Umbilical cord (tissue), 2 donors: ENCODE data around the gene MAGEH1. TPM values are rescaled to one million over a fixed set of nuclear protein-coding genes. Genes with fewer than 3 reads are reported as not detected.
"Not testable (repeated sequence)": the region's sequence is repeated elsewhere in the genome, so short reads cannot be mapped to it uniquely, and the experiment has no call there.

ENCODE experiments used
- DNase-seq: peaks from one replicate; pipeline ENCODE4 v3.0.0-alpha.2; 2015; ENCODE audit warnings: low spot score
- total RNA-seq: library from RNA; depleted of rRNA; stranded (reverse); fragments of >200 nt; gene quantifications from one replicate; pipeline ENCODE4 v1.2.3, GENCODE V29; 2014; ENCODE audit warnings: low replicate concordance; ENCODE audit not compliant: insufficient read depth

The MAGEH1 gene, protein sequence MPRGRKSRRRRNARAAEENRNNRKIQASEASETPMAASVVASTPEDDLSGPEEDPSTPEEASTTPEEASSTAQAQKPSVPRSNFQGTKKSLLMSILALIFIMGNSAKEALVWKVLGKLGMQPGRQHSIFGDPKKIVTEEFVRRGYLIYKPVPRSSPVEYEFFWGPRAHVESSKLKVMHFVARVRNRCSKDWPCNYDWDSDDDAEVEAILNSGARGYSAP
- 65.2 TPM for total RNA-seq

DNA sequence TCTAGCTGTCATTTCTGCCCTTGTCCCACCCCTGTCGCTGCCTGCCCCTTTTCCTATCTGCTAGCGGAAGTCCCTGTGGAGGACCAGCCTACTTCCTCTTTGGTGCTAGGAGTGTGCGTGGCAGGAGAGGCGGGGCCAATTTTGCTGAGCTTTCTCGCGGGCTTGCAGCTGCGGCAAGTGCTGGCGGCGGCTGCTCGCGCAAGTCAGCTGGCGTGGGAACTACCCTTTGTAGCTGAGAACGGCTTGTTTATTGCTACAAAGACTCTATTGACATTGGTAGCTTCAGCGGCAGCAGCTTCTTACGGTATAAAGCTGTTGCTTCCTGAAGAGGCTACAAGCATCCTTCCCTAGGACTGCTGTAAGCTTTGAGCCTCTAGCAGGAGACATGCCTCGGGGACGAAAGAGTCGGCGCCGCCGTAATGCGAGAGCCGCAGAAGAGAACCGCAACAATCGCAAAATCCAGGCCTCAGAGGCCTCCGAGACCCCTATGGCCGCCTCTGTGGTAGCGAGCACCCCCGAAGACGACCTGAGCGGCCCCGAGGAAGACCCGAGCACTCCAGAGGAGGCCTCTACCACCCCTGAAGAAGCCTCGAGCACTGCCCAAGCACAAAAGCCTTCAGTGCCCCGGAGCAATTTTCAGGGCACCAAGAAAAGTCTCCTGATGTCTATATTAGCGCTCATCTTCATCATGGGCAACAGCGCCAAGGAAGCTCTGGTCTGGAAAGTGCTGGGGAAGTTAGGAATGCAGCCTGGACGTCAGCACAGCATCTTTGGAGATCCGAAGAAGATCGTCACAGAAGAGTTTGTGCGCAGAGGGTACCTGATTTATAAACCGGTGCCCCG is at the start of gene MAGEH1:
Gene MAGEH1 (plus strand): TSS at position 138 of the 843 bp plus-strand sequence. CDS start 248 bp downstream, at position 386.
- DNase-seq, result peak; percentile 94

DNA sequence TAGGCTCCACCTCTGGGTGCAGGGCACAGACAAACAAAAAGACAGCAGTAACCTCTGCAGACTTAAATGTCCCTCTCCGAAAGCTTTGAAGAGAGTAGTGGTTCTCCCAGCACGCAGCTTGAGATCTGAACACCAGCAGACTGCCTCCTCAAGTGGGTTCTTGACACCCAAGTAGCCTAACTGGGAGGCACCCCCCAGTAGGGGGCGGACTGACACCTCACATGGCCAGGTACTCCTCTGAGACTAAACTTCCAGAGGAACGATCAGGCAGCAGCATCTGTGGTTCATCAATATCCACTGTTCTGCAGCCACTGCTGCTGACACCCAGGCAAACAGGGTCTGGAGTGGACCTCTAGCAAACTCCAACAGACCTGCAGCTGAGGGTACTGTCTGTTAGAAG is 24.8 kb upstream of the MAGEH1 start:
- not testable (repeated sequence) for DNase-seq

DNA sequence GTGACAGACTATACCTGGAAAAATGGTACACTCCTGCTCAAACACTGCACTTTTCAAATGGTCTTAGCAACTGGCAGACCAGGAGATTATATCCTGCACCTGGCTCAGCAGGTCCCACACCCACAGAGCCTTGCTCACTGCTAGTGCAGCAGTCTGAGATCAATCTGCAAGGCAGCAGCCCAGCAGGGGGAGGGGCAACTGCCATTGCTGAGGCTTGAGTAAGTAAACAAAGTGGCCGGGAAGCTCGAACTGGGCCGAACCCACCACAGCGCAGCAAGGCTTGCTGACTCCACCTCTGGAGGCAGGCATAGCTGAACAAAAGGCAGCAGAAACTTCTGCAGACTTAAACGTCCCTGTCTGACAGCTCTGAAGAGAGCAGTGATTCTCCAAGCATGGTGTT is 8.5 kb upstream of the MAGEH1 start:
- DNase-seq, result not testable (repeated sequence)

DNA sequence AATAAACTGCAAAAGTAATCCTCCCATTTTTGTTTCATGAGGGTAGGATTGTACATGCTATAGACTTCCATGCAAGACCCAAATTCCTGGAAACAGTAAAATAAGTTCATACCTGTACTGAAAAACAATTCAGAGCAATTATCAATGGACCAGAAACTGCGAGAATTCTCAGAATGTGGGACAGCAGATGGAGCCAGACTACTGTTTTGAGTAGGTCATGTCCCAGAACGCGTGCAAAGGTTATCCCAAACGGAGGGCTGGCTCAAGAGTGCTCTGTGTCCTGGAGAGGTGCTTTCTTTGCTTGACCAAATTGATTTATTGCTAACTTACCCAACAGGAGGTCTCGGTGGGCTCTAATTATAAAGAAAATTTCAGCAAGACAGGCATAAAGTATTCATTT is 1.7 kb upstream of the MAGEH1 start:
- DNase-seq, result peak; percentile 8

DNA sequence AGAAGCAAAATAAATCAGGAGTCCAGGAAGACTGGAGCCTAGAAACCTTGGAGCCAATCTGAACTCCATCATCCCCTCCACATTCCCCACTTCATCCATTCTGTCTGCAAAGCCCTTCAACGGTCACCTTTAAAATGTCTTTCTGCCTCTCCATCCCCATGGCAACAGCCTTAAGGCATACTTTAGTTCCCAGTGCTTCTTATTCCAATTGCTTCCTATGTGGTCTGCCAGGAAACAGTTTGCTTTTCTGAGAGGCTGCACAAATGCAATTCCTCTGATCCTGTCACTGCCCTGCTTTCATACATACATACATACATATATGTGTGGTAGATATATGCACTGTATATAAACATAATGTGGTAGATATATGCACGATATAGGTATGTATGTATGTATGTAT is 786 bp upstream of the MAGEH1 start:
- DNase-seq, result peak; percentile 28

DNA sequence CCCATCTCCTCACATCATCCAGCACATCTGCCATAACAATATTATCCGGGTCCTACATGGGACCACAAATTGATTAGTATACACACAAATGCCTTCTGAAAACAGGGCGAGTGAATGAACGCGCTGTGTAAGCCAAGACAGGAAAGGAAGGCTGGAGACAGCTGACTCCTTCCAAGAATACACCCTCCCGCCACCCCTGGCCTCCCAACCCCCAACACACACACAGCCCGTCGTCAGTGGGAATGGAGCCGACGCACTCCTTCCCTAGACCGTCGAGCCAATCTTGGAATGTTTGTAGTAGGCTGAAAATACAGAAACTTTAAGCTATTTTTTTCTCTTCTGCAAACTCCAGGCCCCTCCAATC is 319 bp upstream of the MAGEH1 start:
- no peak for DNase-seq

DNA sequence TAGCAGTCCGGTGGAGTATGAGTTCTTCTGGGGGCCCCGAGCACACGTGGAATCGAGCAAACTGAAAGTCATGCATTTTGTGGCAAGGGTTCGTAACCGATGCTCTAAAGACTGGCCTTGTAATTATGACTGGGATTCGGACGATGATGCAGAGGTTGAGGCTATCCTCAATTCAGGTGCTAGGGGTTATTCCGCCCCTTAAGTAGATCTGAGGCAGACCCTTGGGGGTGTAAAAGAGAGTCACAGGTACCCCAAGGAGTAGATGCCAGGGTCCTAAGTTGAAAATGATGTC is 852 bp downstream of the MAGEH1 start:
- no peak for DNase-seq

DNA sequence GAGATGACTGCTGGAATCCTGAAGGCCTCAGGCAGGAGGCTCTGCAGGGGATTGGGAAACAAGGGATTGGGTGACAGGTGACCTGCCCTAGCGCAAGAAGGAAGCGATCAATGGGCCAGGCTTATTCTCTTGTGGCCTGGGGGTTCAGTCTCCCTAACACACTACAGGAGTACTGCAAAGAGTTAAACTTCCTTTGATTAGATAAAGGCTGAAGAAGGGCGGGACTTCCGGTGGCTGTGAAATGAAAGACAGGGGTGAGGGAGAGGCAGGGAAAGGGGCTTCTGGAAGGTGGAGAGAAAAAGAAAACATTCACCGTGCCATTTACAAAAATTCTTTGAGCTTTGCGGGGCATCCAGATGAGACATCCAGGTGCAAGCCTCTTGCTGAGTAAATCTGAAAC is 3.8 kb downstream of the MAGEH1 start:
- DNase-seq, result not testable (repeated sequence)

DNA sequence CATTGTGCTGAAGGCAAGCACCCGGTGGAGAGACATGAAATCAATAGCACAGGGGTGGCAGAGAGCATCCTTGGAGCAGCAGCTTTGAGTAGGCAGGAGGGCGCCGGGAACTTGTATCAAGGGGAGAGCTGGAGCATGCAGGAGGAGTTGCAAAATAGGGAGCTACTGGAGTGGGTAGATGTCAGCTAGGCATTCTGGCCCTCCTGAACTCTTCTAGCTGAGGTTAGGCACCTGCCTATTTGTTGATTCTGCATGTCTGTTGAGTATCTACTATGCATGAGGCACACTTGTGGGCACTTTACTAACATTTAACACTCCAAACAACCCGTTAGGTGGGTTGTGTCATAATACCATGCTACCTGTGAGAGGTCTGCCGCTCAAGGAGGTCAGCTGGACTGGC is 7.5 kb downstream of the MAGEH1 start:
- not testable (repeated sequence) for DNase-seq

DNA sequence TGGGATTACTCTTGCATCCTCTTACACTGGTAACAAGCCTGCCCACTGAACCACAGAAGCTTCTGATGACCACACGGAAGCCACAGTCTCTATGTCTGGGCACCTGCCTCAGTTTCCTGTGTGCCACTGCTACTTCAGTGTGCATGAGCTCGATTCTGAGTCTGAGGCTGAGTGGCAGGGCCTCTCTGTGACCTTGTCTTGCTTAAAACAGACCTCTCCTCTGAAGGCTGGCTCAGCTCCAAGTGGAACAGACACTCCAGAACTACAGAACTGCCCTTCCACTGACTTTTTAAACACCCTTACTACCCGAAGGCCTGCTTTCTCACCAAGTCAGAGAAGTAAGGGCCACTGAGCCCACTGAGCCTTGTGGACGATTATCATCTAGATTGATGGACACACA is 8.0 kb downstream of the MAGEH1 start:
- DNase-seq, result not testable (repeated sequence)

DNA sequence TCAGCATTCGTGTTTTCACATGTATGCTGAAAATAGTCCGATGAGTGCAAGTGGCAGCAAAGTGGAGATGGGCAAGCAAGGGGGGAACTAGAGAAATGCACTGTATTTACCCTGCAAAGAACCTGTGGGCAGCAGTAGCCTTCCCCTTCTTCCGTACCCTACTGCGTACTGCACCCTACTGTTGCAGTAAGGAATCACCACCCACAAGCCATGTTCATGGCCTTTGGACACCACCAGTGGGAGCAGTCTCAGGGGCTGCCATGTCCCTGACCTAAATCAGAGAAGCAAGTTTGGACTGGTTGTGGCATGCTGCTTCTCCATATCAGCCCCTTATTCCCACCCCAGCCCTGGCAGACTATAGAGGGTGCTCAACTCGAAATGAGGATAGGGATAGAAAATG is 12.1 kb downstream of the MAGEH1 start:
- not testable (repeated sequence) for DNase-seq

DNA sequence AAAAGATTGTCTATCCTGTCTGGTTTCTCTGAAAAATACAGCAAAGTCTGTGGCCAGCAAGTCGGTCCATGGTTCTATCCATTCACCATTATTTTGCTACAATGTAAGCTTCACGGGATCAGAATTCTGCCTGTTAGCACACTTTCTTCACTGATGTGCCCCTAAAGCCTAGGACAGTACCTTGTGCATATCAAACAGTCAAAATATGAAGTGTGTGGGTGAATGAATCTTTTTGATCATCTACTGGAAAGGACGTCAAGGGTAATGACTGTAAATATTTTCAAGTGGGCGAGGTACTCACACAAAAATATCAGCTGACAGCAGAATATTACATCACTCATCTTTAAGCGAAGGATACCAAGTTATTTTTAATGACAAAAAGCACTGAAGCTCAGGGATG is 13.2 kb downstream of the MAGEH1 start:
- not testable (repeated sequence) for DNase-seq

DNA sequence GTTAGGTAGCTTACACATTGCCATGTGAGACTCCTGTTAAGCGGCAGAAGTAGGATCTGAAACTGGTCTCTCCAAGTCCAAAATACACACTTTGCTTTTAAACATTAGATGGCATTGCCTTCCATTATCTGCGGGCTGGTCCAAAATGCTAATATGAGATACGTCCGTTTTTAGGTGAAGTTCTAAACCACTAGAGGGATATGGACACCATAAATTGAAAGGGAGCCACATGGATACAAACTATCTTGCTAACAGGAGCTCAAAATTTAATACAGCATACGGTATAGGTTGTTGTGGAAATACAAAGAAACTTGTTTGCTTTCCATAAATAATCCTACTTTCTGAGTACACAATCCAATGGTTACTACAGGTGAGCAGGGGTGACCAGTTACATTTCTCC is 13.9 kb downstream of the MAGEH1 start:
- not testable (repeated sequence) for DNase-seq

DNA sequence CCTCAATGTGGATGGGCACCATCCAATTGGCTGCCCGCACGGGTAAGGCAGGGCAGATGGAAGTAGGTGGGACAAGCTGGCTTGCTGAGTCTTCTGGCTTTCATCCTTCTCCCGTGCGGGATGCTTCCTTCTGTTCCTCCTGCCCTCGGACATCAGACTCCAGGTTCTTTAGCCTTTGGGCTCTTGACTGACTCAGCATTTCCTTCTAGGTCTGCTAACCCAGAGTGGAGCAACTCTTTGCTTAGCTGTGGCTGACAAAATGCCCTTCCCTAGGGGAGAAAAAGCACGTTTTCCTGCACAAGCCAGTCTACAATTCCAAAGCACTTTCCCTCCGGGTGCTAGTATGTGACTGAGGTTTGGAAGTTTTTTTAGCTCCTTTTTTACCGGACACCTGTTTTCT is 28.0 kb downstream of the MAGEH1 start:
- DNase-seq, result not testable (repeated sequence)

DNA sequence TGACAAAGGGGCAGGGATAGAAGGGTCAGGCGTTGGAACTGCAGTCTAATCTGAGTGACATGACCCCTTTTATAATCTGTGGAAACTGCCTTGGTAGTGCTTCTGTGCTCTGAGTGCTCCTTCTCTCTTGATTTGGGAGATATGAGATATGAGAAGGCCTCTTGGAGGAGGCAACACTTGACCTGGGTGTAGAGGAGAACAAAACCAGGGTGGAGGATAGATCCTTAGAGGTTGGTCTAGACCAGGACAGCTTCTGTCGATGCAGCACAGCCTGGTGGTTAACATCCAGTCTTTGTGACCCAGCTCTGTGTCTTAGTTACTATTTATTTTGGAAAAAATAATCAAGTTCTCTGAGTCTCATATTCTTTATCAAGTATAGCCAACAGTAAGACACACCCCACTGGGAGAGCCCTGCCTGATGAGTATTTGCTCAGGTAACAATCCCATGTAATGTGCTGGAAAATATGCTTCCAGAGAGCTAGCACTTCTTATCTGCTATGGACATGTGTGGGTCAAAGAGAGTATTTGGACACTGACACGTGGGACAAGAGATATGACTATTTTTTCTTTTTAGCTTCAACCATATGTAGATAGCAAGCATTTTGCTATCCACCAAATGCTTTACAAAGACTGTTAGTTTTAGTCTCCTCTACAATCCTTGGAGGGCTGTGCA is 28.6 kb downstream of the MAGEH1 start:
- DNase-seq, result no peak

DNA sequence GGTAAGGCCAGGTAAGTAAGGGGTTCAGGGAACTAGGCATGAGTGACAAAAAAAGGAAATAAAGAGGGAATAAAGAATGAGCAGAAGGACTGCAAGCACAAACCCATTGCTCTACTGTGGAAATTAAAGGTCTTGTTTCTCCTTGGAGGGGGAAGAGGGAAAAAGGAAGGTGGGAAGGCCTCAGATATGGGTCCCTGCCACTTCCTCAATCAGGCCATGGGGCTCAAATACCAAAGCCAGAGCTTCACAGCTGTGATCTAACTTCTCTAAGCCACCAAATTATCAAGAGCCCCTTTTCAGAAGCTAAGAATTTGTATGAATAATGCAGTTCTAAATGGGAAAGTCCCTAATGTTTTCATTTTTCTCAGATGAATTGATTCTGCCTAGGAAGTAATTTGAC is 33.0 kb downstream of the MAGEH1 start:
- no peak for DNase-seq

DNA sequence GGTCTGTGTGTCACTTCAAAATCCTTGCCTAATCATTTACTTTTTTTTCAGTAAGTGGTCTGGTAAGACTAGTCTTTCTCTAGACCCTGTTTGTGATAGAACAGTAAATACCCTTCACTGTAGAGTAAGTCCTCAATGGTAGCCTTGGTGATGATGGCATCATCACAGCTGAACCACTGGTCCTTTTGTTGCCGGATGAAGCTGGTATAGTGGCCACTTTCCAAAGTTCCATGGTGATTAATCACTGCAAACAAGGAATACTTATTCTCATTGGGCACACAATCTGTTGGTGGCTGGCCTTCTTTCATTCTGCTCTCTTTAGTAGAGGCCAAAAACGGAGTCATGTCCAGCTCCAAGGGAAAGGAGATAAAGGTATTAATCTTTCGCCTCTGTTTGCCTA is 34.8 kb downstream of the MAGEH1 start:
- no peak for DNase-seq

DNA sequence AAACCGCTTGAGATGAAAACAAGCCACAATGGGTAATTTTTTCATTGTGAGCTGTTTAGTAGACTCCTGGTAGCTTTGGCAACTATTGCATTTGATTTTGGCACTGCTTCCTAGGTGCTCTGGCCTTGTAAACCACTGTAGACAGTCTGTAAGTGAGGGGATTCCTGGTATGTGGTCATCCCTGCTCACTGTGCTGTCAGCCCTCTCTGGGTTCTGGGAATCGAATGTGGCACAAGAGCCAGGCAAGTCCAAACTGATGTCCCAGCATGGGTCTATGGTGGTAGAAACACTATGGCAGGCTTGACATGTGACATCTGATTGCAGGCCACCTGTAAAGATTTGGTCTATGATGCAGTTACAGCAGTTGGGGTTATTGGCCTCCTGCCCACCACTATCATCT is 35.2 kb downstream of the MAGEH1 start:
- DNase-seq, result no peak

DNA sequence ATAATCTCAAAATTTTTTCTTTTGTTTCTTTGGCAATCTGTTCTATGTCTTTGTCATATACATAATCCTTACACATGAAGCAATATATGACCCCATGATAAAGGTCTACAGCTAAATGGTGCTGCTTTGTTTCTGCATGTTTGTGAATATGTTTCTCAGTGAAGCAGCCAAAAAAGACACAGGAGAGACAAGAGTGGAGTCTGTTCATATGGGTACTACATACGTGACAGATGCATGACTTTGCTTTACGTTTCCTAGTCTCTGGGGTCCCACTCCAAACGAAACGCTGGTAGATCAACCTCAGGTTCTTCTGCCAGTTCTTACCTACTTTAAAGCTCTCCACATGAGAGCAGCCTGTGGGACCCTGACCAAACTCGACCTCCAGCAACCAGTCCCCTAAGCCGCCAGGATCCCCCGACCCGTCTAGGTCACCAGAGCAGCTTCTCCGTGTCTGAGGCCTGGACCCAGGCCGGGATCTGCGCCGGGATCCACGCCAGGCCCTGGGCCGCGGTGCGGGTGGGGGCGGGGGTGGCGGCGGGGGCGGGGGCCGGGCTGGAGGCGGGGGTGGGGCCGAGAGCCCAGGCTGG is 36.2 kb downstream of the MAGEH1 start:
- peak; percentile 7 for DNase-seq

DNA sequence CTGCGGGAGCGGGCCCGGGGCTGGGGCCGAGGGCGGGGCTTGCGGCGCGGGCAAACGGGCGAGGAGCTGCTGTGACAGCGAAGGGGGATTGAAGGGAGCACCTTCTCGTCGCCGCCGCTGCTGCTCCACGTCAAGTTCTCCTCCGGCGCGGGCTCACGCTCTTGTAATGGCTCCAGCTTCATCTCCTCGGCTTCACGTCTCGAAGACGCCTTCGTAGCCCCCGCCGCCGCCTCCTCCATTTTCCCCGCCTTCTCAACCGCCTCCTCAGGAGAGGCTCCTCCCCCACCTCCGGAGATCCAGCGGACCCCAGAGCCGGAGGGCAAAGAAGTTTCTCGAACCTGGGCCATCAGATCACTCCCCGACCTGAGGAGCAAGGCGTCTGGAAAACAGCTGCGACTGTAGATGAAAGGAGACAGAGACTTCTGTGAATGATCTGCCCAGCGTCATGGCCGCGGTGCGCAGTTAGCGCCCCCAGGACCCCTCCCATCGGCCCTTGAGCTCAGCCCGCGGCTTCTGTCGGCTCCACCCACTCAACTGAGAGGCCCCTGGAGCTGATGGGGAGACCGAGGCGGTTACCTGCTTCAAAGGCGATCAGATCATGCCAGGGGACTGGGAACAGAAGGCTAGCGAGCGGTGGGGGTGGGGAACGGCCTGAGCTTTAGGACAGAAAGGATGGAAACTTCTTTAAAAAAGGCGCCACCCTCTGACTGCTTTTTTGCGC is 36.8 kb downstream of the MAGEH1 start:
- DNase-seq, result peak; percentile 79

DNA sequence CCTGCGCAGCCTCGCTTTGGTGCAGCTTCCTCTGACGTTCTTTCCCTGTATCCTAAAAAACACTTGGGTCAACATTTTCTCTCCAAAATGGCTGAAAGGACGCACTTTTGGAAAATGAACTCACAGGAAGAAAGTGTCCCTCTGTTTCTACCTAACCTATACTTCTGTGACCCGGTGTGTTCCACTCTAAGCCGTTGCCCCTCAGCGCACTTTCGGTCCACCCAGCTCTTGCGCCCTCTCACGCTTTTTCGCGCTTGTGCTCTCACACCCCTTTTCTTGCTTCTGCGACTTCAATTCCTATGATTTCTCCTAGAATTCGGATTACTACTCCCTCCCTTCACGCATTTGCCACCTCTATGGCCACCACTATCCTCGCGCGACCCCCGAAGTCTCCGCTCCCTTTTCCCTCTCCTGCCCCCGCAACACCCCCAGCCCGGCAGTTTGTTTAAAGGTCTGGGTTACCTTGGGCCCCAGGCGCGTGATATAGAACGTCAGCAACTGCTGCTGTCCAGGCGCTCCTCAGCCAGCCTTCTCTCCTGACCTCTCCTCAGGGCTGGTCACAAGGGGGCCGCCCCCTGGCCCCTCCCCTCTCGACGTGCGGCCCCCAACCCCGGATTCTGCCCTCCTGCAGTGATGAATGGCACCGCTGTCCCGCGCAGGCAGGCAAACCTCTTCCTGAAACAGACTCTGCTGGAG is 37.5 kb downstream of the MAGEH1 start, which contains the start of gene USP51:
Gene USP51 (minus strand): TSS at position 535 of the 696 bp plus-strand sequence. CDS start 909 bp downstream, outside the sequence.
- peak; percentile 78 for DNase-seq
